GM19452 (cell line): Measurements from ENCODE around the gene ATP6AP2.

Experiments
- ATAC-seq: cut with Tn5 transposase; IDR thresholded peaks from one replicate; pipeline ENCODE4 v1.9.1; 2021; ENCODE audit not compliant: unreplicated experiment

ATP6AP2 gene

GRCh38 chrX:40580537-40581335, at the start of gene ATP6AP2:
Gene ATP6AP2 (plus strand): TSS chrX:40580970. CDS start chrX:40581066, 96 bp downstream.
- peak; percentile 98 for ATAC-seq

DNA sequence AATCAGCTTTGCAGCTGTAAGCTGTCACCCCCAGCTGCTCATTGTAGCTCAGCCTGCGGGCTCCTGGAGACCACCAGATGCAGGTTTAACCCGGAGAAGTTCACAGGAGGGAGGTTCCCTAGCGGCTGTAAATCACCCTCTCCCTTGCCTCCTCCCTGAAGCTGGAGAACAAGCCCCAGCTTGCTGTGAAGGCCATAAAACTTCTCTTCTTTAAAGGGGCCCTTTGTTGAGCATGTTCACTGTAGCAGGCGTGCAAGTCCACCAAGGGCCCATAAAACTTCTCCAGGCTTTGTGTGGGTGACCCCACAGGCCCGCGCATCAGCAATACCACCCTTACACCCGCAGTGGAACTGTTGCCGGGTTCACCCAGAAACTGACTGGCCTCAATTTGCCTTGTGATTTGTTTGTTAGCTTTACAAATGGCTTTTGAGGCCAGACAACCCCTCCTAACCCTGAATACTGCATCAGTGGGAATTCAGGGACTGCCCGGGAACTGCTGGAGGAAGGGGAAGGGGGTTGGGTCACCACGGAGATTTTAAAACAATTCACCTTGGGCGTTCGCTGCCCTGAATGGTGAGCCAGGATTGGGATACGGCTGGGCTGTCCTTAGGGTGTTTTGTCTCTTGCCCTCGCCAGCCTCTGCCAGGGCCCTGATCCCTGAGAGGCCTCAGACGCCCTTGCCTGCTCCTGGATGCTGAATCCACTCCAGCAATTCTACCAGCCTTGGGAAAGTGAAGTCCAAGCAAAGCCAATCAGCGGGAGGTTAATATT, 49.5 kb upstream of the ATP6AP2 start:
- no peak for ATAC-seq

DNA sequence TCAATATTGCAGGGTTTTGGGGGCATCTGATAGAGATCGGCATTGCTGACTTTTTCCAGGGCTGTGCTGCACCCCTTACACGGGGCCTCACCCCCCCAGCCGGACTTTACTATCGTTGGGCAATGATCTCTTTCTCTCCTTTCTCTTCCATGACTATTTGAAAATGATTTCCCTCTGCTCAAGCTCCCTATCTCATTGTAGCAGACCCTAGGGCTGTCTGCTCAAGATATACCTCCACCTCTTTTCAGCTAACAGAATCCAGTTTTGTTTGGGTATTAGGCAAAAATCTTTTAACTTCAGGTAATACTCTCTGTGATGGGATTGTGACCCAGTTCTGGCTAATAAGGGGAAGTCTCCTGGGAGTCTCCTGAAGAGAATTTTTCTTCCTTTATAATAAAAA, 43.5 kb upstream of the ATP6AP2 start:
- ATAC-seq = no peak

GRCh38 chrX:40538406-40538805, 42.4 kb upstream of the ATP6AP2 start:
- no peak for ATAC-seq

DNA sequence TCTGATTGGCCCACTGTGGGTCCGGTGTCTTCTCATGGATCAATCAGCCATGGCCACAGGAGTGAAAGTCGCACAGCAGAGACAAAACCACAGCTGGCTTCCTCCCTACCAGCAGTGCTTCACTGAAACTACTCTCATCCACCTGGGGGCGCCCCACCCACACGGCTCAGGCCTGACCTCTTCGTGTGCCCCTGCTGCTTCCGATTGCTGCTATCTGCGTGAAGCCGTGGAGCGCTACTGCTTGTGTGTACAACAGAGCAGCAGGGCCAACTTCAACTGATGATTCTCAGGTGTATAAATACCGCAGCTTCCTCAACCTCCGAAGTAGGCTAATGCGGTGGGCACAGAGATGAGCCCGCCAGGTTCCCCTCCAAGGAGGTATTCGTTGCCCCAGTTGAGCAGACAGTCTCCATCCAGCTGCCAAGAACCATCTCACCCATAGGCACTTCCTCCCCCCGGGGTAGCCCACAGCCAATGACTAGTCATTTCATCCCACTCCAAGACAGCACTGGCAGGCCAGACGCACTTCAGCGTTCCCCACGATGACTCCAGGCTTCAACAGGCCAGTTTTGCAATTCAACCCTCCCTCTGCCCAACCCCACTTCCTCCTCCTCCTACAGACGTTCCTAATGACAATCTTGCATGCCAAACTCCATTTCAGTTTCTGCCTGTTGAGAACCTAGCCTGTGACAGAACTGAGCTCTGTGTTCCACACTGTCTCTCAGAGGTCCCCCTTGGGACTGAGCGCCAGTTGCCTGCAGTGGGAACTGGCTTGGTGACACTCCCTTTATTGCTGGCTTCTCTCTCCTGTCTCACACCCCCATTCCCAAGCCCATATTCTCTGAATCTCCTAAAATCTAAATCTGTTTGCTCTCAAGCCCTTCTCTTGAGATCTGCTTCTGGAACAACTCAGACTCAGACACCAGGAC, 41.3 kb upstream of the ATP6AP2 start:
- peak; percentile 68 for ATAC-seq

DNA sequence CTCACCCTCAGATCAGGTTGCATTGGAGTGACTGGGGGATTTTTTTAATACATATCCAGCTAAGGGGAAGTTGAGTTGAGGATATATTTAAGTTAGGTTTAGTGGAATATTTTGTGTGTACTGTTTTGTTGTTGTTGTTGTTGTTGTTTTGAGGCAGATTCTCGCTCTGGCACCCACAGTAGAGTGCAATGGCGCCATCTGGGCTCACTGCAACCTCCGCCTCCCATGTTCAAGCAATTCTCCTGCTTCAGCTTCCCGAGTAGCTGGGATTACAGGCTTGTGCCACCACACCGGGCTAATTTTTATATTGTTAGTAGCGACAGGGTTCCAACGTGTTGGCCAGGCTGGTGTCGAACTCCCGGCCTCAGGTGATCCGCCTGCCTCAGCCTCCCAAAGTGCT, 38.6 kb upstream of the ATP6AP2 start:
- ATAC-seq = no peak

GRCh38 chrX:40542972-40543371, 37.8 kb upstream of the ATP6AP2 start:
- ATAC-seq = no peak

DNA sequence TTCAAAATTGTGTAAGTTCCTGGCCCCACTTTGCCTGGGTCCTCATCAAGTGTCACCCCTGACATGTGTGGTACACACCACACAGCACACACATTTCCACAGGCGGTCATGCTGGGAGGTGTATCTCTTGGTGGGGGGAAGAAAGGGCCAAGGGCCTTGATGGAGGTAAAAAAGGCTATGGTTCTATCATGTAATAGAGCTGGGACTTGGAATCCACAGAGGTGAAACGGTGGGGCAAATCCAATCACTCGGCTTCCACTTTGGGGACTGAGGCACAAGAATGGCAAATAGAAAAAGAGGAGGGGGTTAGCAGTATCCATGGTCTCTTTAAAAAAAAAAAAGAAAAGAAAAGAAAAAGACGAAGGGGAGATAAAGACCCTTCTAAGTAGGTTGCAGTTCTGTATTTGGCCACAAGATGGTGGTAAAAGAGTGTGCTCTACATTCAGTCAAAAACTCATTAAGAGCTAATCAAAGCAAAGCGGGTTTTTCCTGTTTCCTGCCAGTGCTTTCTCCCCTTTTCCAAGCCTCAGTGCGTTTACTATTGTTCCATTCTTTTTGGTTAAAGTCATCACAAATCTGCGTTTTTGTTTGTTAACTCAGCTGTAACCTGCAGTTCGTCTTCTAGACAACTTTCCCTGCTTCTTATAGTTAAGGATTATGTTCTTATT, 37.0 kb upstream of the ATP6AP2 start:
- no peak for ATAC-seq

DNA sequence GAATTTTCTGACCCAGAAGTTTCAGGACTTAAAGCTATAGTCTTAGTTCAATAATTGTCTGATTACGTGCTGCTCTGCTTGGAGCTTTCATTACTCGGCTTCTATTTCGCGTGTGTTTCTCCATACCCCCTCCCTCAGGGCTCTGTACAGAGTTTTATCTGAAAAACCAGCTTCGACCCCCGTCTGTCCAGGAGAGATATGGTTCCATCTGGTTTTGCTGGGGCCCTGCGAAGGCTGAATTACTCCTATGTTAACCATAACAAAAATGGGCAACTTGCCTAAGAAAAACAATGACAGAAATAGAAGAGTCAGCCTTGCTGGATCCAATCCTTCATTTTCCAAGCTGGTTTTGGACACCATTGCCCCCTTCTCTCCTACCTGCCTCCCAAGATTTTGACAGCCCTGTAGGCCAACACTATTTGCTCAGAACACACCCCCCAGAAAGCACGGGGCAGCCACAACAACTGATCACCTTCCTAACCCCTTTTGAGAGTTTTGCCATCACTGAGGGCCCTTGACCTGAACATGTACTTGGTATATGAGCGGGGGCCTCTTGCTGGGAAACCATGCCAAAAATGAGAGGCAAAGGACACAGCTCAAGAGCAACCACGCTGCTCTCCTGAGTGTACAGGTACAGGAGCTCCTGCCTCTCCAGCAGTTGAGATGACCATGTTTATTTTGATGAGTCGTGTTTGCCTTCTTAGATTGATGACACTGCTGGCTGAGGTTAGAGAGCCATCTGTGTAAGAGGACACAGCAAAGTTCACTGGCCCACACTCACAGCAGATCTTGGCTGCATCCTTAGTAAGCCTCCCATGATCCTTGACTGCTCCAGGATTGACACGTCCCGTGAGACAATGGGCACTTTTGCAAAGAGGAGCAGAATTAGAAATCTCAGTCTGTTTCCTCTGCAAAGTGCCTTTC, 36.2 kb upstream of the ATP6AP2 start:
- ATAC-seq = no peak

DNA sequence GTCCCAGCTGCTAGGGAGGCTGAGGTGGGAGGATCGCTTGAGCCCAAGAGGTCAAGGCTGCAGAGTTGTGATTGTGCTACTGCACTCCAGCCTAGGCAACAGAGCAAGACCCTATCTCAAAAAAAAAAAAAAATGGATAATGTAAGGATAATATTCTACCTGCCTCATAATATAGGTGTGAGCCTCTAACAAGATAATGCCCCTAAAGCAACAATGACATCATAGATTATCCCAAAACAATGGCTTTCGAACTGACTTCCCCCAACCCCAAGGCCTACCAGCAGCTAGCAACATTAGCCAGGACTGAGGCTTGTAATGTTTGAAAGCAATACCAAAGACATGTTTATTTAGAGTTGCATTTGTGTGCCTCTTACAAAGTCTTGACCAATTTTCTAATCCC, 33.9 kb upstream of the ATP6AP2 start:
- ATAC-seq = no peak

- ATAC-seq = no peak
These were observed 30.7 kb upstream of the ATP6AP2 start for GRCh38 chrX:40550066-40550465.

- ATAC-seq = no peak
These were observed 28.0 kb upstream of the ATP6AP2 start for GRCh38 chrX:40552768-40553167.

DNA sequence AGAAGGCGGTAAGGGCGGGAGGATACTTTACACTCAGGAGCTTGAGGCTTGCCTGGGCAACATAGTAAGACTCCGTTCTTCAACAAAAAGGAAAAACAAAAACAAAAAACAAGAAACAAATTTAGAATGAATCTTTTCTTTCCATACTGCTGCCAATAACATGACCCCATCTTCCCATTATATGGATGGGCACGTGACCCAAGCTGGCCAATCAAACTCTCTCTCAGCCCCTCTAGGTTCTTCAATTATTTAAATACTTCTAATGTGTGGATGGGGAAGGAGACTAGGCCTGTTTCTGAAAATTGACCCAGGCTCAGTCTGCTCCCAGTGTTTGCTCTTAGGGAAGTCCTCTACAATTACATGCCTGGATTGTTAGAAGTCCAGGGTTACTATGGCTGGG, 22.2 kb upstream of the ATP6AP2 start:
- no peak for ATAC-seq

- no peak for ATAC-seq
These were observed 17.0 kb upstream of the ATP6AP2 start for GRCh38 chrX:40563784-40564183.

DNA sequence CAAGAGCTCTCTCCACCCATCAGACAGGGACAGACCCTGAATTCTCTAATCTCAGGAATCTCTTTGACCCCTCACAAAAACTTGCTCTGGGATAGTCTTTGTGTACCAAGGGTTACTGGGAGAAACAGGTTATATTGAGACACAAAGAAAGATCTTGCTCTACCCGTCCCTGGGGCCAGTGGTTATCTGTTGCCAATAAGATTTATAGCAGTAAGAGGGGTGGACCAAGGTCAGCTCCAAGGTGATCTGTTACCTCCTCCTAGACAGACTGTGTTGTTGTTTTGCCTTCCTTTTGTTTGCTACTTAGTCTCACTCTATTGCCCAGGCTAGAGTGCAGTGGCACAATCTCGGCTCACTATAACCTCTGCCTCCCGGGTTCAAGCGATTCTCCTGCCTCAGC, 16.3 kb upstream of the ATP6AP2 start:
- no peak for ATAC-seq

- peak; percentile 75 for ATAC-seq
These were observed 10.2 kb upstream of the ATP6AP2 start for GRCh38 chrX:40570346-40571093.

DNA sequence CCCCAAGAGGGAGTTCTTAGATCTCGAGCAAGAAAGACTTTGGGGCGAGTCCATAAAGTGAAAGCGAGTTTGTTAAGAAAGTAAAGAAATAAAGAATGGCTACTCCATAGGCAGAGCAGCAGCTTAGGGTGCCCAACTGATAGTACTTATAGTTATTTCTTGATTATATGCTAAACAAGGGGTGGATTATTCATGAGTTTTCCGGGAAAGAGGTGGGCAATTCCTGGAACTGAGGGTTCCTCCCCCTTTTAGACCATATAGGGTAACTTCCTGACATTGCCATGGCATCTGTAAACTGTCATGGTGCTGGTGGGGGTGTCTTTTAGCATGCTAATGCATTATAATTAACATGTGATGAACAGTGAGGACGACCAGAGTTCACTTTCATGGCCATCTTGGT, 9.6 kb upstream of the ATP6AP2 start:
- ATAC-seq = peak; percentile 28

DNA sequence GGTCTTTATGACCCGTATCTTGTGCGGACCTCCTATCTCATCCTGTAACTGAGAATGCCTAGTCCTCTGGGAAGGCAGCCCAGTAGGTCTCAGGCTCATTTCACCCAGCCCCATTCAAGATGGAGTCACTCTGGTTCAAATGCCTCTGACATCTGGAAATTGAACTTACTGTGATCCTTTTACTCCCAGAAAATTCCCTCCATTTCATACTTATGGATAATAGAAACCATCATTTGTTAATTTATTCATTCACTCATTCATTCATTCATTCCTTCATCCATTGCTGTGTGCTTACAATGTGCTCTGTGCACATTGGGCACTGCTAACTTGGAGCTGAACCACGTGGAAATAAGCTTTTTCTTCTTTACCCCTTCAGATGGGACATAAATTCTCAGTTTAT, 9.2 kb upstream of the ATP6AP2 start:
- ATAC-seq = no peak

DNA sequence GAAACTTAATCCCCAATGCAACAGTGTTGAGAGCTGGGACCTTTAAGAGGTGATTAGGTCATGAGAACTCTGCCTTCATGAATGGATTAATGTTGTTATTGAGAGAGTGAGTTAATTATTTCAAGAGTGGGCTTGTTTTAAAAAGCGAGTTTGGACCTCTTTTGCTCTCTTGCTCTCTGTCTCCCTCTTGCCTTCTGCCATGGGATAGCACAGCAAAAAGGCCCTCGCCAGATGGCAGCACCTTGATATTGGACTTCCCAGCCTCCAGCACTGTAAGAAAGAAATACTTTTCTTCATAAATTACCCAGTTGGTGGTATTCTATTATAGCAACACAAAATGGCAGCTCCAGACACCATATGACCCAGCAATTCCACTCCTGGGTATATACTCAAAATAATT, 7.0 kb upstream of the ATP6AP2 start:
- no peak for ATAC-seq
